Thyroid gland (tissue), 4 donors: ENCODE measurements around the gene GCSAM.
A peak's percentile ranks its signal among the peaks of the same experiment; 100 is the strongest.

ENCODE experiments used
- POLR2A ChIP-seq, 2 donors: fragments of 450-650 bp; IDR thresholded peaks; one replicate each; pipeline ENCODE4 v1.6.1; 2017; ENCODE audit warnings: antibody characterized with exemption in 2 of 2, mild to moderate bottlenecking in 2 of 2, moderate library complexity in 1 of 2
- TF ChIP-seq, protein P1 (sequence below), 6 experiments: fragments of 200-600 bp in 3 of 6; fragments of 450-650 bp in 3 of 6; sonication (generic) in 3 of 6; IDR thresholded peaks; one replicate each; pipeline ENCODE4 v1.5.1; 2016 to 2019; ENCODE audit warnings: antibody characterized with exemption in 6 of 6, mild to moderate bottlenecking in 2 of 6, inconsistent platforms in 1 of 6, moderate library complexity in 1 of 6

DNA sequence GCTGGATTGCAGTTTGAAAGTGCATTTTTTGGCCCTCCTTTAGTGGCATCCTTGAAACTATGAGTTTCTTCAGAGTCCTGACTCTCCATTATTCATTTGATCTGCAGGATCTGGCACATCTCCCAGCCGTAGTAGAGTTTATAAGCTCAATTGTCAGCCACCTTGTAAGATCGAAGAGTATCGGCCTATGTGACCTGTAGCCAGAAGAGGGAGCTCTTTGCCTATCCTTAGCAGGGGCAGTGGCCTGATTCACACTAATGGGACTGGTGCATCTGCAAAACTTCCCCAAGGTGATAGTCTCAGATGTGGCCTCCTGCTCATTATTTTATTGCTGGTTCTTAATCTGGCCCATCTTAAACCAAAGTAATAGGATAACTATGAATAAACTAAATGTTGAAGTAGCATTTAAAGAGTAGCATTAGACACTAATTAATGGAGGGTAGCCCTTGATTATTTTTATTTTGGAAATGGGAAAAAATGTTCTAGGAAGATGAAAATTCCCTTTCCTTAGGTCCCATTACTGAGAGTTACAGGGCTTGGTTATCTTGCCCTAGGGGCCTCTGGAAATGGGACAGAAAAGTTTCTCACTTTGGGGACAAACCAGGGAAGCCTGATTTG, 21.2 kb downstream of the GCSAM start:
- no peak for TF ChIP-seq POLR2A (IDR thresholded peaks at IDR 0.05)
- TF ChIP-seq, protein P1, sequence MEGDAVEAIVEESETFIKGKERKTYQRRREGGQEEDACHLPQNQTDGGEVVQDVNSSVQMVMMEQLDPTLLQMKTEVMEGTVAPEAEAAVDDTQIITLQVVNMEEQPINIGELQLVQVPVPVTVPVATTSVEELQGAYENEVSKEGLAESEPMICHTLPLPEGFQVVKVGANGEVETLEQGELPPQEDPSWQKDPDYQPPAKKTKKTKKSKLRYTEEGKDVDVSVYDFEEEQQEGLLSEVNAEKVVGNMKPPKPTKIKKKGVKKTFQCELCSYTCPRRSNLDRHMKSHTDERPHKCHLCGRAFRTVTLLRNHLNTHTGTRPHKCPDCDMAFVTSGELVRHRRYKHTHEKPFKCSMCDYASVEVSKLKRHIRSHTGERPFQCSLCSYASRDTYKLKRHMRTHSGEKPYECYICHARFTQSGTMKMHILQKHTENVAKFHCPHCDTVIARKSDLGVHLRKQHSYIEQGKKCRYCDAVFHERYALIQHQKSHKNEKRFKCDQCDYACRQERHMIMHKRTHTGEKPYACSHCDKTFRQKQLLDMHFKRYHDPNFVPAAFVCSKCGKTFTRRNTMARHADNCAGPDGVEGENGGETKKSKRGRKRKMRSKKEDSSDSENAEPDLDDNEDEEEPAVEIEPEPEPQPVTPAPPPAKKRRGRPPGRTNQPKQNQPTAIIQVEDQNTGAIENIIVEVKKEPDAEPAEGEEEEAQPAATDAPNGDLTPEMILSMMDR (IDR thresholded peaks at IDR 0.05): peak; percentile 16 to 58 (median 46)
